NCI-H510A treated with DMSO at 0.1 percent for 48 hours (cell line): ENCODE measurements around the gene BTN2A1.
"Not testable (repeated sequence)": the region's sequence is repeated elsewhere in the genome, so short reads cannot be mapped to it uniquely, and the experiment has no call there.

ENCODE experiments used
- DNase-seq: peaks from one replicate; lab custom pipeline; 2025; lab: John Stamatoyannopoulos, UW

Gene BTN2A1

DNA sequence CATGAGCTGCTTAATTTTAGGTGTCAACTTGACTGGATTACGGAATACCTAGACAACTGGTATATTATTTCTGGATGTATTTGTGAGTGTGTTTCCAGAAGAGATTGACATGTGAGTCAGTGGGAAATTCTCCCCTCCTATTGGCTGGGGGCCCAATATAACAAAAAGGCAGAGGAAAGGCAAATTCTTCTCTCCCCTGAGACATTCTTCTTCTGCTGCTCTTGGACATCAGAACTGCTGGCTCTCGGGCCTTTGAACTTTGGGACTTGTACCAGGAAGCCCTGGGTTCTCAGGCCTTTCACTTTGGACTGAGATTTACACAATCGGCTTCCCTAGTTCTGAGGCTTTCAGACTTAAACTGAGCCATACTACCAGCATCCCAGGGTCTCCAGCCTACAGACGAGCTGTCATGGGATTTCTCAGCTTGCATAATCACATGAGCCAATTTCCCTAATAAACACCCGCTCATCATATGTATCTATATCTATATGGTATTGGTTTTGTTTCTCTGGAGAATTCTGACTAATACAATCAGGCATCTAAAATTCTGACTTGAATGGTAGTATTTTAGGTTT is 25.0 kb upstream of the BTN2A1 start:
- no peak for DNase-seq

DNA sequence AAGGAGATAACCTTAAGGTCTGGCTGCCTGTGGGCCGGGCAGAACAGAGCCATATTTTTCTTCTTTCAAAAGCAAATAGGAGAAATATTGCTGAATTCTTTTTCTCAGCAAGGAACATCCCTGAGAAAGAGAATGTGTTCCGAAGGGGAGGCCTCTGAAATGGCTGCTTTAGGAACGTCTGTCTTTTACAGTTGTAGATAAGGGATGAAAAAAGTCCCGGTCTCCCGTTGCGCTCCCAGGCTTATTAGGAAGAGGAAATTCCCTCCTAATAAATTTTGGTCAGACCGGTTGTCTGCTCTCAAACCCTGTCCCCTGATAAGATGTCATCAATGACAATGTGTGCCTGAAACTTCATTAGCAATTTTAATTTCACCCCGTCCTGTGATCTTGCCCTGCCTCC is 24.1 kb upstream of the BTN2A1 start:
- DNase-seq: not testable (repeated sequence)

DNA sequence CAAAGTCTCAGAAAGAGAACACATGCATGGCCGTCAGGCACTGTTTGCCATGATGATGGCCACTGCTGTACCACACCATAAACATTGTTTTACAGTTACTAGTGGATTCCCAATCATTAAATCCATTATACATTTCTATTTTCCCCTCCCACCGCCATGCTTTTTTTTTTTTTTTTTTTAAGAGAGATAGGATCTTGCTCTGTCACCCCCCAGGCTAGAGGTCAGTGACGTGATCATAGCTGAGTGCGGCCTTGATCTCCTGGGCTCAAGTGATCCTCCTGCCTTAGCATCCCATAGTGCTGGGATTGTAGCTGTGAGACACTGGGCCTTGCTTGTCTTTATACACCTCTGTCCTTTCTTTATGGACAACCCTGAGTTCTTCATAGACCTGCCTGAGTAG is 21.7 kb upstream of the BTN2A1 start:
- no peak for DNase-seq

DNA sequence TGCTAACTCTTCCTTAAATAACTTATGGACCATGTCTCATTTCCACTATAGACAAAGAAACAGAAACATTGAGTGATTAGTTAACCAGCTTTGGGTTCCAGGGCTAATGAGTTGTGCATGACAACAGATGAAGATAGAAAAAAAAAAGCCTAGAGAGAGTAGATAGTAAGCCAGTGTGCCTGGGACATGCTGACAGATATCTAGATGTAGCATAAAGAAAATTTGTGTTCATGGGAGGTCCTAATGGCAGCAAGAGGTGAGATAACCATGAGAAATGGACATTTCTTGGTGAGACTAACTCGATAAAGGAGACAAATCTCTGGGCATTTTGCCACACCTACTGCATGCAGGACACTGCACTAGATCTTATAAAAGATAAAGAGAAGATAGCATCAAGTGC is 20.2 kb upstream of the BTN2A1 start:
- no peak for DNase-seq

DNA sequence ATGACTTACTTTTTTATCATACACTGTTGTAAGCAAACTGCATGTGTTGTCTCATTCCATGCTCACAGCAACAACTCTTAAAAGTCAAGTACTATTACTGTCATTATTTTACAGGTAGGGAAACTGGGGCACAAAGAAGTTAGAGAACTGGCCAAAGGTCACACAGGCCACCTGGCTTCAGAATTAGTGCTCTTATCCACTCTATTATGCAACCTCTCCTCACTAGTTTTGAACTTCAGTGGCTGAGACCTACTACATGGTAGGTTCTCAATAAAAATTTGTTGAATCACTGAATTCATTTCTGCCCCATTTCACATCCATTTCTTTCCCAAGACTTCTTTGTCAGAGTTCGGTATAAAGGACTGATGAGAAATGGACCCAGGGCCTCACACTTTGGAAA is 19.8 kb upstream of the BTN2A1 start:
- DNase-seq: no peak

DNA sequence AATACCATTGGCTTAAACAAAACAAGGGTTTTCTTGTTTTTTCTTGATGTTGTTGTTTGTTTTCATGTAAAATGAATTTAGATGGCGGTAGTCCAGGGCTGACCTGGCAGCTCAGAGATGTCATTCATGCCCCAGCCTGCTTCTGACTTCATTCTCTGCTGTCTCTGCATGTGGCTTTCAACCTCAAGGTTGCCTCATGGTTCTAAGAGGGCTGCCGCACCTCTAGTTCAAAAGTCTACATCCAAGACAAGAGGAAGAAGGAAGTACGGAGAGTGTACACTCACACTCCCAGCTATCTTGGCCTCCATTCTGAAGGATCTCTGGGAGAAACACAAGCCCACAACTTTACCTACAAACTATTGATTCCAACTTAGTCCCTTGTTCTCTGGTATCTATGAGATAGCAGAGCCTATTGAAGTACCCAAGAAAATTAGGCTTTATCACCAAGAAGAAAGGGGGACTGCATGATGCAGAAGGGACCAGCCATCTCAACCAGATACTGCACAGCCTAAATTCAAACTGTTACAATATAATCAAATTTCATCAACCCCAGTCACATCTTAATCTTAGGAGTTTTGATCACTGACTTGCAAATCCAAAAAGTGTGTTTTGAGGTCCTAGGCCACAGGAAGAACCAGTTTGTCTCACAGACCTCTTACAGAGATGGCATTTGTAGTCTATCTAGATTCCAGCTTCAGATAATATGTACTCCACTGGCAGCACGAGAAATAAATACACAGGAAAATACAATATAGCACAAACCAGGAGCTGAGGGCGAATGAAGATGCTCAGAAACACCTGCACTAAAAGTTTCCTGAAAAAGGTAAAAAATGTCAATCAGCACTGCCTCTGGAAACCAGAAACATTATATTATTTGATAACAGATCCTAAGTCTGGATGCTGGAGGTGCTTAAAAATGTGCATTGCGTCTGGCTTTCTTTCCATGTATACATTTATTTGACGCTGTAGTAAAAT is 18.3 kb upstream of the BTN2A1 start:
- DNase-seq: no peak

DNA sequence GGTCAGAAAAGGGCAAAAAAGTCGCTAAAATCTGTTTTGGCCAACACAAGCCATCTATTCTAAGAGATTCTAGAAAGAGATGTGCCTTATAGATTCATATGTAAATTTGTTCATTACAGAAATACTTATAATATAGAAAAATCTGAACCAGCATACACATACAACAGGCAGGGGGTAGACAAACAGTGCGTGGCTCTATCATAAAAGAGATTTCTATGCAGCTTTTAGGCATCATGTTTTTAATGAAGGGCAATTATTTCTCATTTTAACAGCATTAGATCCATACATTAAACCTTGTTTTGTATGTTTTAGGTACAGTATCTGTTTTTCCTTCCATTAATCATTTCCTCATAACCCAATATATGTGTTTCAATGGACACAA is 16.8 kb upstream of the BTN2A1 start:
- DNase-seq: no peak

DNA sequence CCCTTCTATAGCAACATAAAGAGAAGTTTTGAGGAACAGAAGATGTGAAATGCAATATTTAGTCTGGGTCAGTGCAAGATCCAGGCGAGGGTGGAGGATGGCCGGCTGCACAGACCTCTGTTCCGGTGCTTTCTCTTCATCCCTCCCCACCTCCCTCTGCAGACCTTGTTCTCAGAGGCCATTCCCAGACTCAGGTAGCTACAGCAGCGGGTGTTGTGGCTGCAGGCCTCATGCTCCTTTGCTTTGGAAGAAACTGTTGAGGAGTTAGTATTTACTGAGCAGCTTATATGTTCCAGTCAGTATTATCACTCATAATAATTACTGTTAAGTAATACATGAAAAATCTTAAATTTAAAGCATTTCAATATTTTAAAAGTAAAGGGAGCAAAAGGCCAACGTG is 15.8 kb upstream of the BTN2A1 start:
- DNase-seq: no peak

DNA sequence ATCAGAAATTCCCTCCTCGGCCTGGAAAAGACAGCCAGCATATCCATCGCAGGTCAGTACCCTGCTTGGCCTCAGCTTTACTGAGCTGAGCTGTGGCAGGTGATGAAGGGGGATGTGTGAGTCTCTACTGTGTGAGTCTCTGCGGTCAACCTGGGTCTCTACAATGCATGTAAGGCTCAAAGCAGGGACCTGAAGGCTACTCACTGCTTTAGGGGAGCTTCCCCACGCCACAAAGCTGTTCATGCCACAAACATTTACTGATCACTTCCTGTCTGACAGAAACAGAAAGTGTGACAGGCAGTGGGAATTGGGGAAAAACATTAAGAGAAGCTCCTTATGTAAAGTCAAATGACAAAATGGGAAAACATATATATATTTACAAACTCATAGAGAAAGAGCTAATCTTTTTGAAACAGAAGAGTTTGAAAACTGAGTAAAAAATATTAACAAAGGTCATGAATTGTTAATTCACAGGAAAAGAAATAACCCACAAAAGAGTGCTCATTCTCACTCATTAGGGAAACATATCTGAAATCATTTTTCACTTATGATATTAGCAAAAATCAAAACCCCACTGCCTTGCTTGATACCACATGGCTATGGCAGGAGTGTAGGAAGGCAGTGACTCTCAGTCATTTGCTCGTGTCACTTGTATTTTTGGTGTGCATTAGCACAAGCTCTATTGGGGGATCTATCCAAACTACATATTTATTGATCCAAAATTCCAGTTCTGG is 11.7 kb upstream of the BTN2A1 start:
- DNase-seq: no peak

DNA sequence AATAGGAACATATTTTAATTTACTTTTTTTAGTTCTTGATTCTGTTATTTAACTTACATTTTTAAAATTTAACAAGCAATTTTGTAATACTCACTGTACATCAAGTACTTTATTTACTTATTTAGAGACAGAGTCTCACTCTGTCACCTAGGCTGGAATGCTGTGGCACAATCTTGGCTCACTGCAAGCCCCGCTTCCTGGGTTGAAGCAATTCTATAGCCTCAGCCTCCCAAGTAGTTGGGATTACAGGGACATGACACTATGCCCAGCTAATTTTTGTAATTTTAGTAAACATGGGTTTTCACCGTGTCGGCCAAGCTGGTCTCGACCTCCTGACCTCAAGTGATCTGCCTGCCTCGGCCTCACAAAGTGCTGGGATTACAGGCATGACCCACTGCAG is 10.5 kb upstream of the BTN2A1 start:
- DNase-seq: no peak

DNA sequence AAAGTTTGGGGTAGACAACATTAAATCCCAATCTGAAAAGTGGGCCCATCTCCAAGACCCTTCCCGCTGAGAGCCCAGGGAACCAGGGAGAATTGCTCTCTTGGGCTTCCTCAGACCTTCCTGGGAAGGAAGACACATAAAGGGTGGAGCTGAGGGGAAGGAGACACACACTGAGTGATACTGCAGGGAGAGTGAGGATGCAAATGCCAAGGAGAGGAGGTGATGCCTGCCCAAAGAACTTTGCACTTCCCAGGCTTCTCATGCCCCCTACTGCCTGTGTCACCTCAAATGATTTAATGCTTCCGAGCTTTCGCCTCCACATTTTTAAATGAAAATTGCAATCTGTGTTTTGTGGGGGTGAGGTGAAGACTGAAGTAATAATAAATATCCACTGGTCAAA is 7.5 kb upstream of the BTN2A1 start:
- DNase-seq: no peak

DNA sequence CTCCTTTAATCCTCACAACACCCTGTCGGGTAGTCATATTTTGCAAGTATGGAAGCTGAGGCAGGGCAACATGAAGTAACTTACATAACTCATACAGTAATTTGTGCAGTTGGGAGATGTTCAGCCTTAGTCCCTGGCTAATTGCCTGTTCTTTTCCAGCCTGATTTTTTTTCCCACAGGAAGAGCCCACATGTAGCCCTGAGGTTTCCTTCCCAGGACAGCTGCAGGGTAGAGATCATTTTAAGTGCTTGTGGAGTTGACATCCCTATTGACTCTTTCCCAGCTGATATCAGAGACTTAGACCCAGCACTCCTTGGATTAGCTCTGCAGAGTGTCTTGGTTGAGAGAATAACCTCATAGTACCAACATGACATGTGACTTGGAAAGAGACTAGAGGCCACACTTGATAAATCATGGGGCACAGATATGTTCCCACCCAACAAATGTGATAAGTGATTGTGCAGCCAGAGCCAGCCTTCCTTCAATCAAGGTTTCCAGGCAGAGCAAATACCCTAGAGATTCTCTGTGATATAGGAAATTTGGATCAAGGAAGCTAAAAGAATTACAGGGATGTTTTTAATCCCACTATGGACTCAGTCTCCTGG is 5.0 kb upstream of the BTN2A1 start:
- no peak for DNase-seq

DNA sequence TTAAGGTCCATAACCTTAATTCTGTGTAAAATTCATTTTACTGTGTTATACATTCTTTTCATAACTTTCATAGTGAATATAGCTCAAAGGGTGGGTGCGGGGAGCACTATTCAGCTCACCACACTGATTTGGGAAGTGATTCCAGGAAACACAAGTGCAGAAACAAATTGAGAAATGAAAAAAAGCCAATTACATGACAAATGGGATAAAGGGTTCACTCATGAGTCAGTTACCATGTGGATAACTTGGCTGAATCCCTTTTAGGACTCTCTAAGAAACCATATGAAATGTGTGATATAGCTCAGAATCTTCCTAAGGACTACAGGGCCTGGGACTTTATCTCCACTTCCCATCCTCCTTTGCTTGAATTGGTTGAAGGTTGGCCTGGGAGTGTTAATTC is 3.1 kb upstream of the BTN2A1 start:
- DNase-seq: no peak

DNA sequence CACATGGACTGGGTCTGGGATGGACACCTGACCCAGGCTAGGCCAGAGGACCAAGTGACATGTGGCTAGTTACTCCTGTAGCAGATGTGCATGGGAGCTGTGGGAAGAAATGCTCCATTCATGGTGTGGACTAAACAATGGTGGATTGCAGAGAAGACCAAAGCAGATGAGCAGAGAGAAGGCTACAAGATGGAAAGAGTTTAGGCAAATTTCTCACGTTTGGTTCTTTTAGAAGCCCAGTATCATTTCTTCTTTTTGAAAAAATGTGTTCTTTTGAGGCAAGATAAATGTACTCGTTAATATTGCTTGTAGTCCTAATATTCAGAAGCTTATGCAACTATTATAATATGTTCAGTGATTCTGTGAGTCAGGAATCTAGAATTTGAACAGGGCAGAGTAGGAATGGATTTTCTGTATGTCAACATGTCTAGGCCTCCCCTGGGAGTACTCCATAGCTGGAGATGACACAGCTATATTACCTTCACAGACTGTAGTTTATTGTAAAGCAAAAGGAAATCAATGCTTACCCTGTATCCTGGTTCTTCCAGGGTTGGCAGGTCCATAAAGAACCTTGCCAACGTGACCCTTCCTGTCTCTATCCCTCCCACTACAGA is 2.3 kb upstream of the BTN2A1 start:
- no peak for DNase-seq

DNA sequence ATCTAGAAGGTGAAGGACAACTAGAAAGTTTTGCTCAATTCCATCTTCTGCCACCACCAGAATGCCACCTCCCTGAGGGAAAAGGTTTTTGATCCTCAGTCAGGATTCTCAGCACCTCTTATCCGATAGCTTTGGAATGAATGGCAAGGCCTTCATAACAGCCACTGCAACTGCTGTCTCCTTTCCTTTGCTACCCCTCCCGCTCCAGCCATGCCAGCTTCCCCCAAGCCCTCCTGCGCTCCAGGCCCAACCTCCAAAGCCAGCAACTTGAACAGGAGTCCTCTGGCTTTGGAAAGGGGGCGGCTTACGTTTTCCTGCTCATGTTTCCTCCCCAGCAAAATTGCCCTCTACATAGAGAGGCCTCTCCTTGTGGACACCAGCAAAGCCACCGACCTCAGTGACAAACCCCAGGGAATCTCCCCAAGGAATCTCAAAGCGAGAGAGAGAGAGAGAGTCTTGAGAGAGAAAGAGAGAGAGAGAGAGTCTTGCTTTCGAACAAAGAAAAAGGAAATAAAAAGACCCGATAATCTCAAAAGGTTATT is 420 bp upstream of the BTN2A1 start:
- DNase-seq: no peak

DNA sequence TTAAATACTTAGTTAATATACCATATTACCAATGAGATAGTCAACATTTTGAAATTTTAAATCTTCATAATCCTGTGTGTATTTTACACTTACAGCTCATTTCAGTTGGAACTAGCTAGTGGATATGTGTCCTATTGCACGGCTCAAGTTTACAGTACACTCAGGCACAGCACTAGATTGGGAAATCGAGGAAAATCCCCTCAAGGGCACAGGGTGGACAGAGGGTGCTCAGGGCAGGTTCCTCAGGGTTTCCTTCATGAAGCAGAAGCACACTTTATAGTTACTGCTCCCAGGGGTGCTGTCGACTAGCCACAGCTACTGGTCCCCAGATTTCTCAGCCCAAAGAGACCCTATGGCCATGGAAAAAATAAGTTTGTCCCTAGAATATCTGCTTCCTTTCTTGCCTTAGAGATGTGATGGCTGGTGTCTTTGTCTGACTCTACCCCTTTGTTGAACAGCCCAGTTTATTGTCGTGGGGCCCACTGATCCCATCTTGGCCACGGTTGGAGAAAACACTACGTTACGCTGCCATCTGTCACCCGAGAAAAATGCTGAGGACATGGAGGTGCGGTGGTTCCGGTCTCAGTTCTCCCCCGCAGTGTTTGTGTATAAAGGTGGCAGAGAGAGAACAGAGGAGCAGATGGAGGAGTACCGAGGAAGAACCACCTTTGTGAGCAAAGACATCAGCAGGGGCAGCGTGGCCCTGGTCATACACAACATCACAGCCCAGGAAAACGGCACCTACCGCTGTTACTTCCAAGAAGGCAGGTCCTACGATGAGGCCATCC is 1.5 kb downstream of the BTN2A1 start:
- DNase-seq: no peak

DNA sequence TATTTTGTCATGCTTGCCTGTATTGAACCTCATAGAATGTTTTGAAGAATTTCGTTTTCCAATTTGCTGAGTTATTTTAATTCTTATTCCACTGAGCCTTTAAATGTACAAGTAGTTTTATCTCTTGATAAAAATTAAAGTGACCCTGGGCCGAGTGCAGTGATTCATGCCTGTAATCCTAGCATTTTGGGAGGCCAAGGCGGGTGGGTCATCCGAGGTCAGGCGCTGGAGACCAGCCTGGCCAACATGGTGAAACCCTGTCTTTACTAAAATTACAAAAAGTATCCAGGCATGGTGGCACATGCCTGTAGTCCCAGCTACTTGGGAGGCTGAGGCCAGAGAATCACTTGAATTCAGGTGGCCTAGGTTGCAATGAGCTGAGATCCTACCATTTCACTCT is 3.6 kb downstream of the BTN2A1 start:
- DNase-seq: not testable (repeated sequence)

DNA sequence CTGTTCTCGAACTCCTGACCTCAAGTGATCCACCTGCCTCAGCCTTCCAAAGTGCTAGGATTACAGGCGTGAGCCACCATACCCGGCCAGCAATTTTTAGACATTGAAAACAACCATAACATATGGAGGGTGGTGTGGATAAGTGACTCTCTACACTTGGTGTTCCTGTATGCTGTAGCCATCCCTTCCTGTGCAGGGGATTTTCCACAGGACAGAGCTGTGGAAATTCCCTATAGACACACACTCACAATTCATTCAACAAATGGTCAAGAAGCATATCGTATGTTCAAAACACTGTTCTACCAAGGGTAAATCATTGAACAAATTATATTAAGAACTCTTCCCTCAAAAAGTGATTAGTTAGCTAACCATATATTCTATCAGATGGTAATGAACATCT is 6.3 kb downstream of the BTN2A1 start:
- no peak for DNase-seq

DNA sequence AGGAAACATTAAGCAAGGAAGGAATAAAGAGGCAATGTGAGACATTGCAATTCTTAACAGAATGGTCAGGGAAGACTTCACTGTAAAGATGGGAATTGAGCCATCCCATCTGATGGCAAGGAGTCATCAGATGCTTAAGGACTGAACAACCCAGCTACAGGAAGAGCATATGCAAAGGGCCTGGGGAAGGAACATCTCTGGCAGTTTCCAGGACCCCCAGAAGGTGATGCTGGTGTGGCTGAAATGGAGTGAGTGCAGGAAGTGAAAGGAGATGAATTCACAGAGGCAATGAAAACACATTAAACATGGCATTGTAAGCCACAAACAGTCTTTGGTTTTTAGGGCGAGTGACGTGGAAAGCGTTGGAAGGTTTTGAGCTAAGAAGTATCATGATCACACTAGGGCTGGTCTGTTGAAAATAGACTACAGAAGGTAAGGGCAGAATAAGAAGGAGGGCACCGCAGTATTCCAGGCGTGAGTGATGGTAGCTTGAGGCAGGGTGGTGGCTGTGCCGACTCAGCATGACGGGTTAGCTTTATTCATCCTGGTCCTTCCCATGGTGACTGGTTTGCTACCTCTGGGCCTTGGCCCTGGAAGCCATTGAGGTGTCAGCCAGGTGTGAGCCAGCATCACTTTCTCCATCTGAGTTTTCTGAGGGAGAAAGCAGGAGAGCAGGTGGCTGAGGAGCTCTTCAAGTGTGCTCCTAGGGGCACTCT is 6.8 kb downstream of the BTN2A1 start:
- no peak for DNase-seq

DNA sequence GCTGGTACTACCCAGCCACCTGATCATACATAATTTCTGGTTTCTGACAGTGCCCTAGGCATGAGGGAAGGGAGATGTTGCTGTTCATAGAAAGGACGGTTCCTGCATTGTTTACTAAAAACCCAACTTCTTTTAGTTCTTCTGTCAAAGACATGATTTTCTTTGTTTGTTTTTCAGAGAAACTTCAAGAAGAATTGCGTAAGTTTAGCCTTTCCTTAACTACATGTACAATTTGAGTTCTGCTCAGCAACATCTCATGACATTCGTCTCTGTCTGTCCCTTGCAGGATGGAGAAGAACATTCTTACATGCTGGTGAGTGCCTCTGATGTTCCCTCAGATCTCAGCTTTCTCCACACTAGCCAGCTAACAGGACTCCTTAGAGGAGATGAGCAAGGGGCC is 8.0 kb downstream of the BTN2A1 start:
- no peak for DNase-seq
